Neural progenitor cell (in vitro differentiated cells): ENCODE measurements around the gene ZFAND2B. TPM values are rescaled to one million over a fixed set of nuclear protein-coding genes. Genes with fewer than 3 reads are reported as not detected.

Experiments
- DNase-seq: peaks from one replicate; pipeline ENCODE4 v3.0.0-alpha.2; 2016; ENCODE audit warnings: low spot score
- H2AFZ ChIP-seq: fragments of 200-600 bp; sonication (generic); replicated peaks from 2 replicates; pipeline ENCODE4 v1.6.1; 2016; ENCODE audit warnings: antibody characterized with exemption
- H3F3A ChIP-seq: fragments of 200-600 bp; sonication (generic); 2 replicates; pipeline ENCODE4 v1.6.1; 2016; ENCODE audit warnings: antibody characterized with exemption, low read depth
- H3K27ac ChIP-seq: fragments of 200-600 bp; sonication (generic); 2 replicates; pipeline ENCODE4 v1.5.1; 2016; ENCODE audit warnings: mild to moderate bottlenecking
- H3K27me3 ChIP-seq: fragments of 200-600 bp; sonication (generic); 2 replicates; pipeline ENCODE4 v1.6.1; 2016; ENCODE audit warnings: mild to moderate bottlenecking, moderate library complexity
- H3K36me3 ChIP-seq: fragments of 200-600 bp; sonication (generic); 2 replicates; pipeline ENCODE4 v1.5.1; 2016
- H3K4me1 ChIP-seq: fragments of 200-600 bp; sonication (generic); 2 replicates; pipeline ENCODE4 v1.6.1; 2016; ENCODE audit warnings: mixed run types
- H3K4me2 ChIP-seq: fragments of 200-600 bp; sonication (generic); 2 replicates; pipeline ENCODE4 v1.6.1; 2016
- H3K4me3 ChIP-seq: fragments of 200-600 bp; sonication (generic); 2 replicates; pipeline ENCODE4 v1.5.1; 2016
- H3K79me2 ChIP-seq: fragments of 200-600 bp; sonication (generic); 2 replicates; pipeline ENCODE4 v1.6.1; 2016; ENCODE audit warnings: low read depth
- H3K9ac ChIP-seq: fragments of 200-600 bp; sonication (generic); 2 replicates; pipeline ENCODE4 v1.6.1; 2016
- H3K9me3 ChIP-seq: fragments of 200-600 bp; sonication (generic); 2 replicates; pipeline ENCODE4 v1.5.1; 2016; ENCODE audit warnings: low read depth
- H4K20me1 ChIP-seq: fragments of 200-600 bp; sonication (generic); 2 replicates; pipeline ENCODE4 v1.6.1; 2016; ENCODE audit warnings: low read depth
- H3K27ac Mint-ChIP-seq: 3 replicates; pipeline ENCODE4 v1.8.0; 2021; ENCODE audit warnings: mixed read lengths
- H3K27me3 Mint-ChIP-seq: 2 replicates; pipeline ENCODE4 v1.8.0; 2022; ENCODE audit warnings: low read depth, mild to moderate bottlenecking, inconsistent platforms, moderate library complexity, mixed read lengths; ENCODE audit not compliant: insufficient read depth
- H3K36me3 Mint-ChIP-seq: 3 replicates; pipeline ENCODE4 v1.8.0; 2021; ENCODE audit warnings: mixed read lengths
- H3K4me1 Mint-ChIP-seq: 3 replicates; pipeline ENCODE4 v1.8.0; 2021; ENCODE audit warnings: mixed read lengths
- H3K4me3 Mint-ChIP-seq: 3 replicates; pipeline ENCODE4 v1.8.0; 2021; ENCODE audit warnings: mild to moderate bottlenecking, moderate library complexity, mixed read lengths
- H3K9me3 Mint-ChIP-seq: 3 replicates; pipeline ENCODE4 v1.8.0; 2020; ENCODE audit warnings: mixed read lengths
- EZH2 ChIP-seq: fragments of 200-600 bp; sonication (generic); IDR thresholded peaks from 2 replicates; pipeline ENCODE4 v1.6.1; 2017; ENCODE audit warnings: antibody characterized with exemption, mild to moderate bottlenecking, moderate library complexity
- EZH2phosphoT487 ChIP-seq: fragments of 200-600 bp; sonication (generic); IDR thresholded peaks from 2 replicates; pipeline ENCODE4 v1.6.1; 2017; ENCODE audit warnings: antibody characterized with exemption
- total RNA-seq: library from RNA; depleted of rRNA; stranded (reverse); fragments of >200 nt; gene quantifications from 2 replicates; pipeline ENCODE4 v1.2.3, GENCODE V29; 2015; ENCODE audit warnings: low replicate concordance
- TF ChIP-seq, protein P1 (sequence below): fragments of 200-600 bp; sonication (generic); IDR thresholded peaks from 2 replicates; pipeline ENCODE4 v1.5.1; 2017; ENCODE audit warnings: antibody characterized with exemption, mild to moderate bottlenecking

ZFAND2B gene
- total RNA-seq, 1 donor from 2014 or later, result 13.6 TPM

DNA sequence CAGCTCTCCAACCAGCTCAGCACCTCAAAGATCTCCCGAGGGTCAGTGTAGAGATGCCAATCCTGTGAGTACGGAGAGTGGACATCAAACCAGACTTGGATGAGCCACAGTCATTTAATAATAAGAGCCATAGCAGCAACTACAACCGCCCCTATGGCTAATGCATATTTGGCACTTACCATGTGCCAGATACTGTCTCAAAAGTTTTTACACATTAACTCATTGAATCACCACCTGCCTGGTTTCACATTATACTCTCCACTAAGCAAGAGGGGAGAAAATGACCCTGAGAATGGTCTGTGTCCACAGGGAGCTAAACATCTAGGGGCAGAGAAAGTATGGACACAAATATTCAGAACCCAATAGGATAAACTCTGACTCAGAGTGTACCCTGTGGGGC, 32.4 kb upstream of the ZFAND2B start:
- Histone ChIP-seq H2AFZ (no peak overlapping the region), H4K20me1 (peaks cover 19% of the 10 kb centered on the region), H3K4me3 (no peak overlapping the region), H3K36me3 (no peaks in the 10 kb centered on the region), H3F3A (peaks cover 34% of the 10 kb centered on the region), H3K27ac (no peak overlapping the region), H3K9me3 (no peaks in the 10 kb centered on the region), H3K79me2 (peaks cover 17% of the 10 kb centered on the region), H3K4me2 (no peak overlapping the region), H3K4me1 (peaks cover 12% of the 10 kb centered on the region), H3K27me3 (no peaks in the 10 kb centered on the region), H3K9ac (no peak overlapping the region)
- Mint-ChIP-seq H3K27ac (no peak overlapping the region), H3K9me3 (no peaks in the 10 kb centered on the region), H3K36me3 (peaks cover 5% of the 10 kb centered on the region), H3K4me3 (peak overlapping the region; percentile 28), H3K27me3 (peaks cover 4% of the 10 kb centered on the region), H3K4me1 (peaks cover 14% of the 10 kb centered on the region)
- no peak for DNase-seq
- TF ChIP-seq EZH2, result no peak
- TF ChIP-seq, protein P1, sequence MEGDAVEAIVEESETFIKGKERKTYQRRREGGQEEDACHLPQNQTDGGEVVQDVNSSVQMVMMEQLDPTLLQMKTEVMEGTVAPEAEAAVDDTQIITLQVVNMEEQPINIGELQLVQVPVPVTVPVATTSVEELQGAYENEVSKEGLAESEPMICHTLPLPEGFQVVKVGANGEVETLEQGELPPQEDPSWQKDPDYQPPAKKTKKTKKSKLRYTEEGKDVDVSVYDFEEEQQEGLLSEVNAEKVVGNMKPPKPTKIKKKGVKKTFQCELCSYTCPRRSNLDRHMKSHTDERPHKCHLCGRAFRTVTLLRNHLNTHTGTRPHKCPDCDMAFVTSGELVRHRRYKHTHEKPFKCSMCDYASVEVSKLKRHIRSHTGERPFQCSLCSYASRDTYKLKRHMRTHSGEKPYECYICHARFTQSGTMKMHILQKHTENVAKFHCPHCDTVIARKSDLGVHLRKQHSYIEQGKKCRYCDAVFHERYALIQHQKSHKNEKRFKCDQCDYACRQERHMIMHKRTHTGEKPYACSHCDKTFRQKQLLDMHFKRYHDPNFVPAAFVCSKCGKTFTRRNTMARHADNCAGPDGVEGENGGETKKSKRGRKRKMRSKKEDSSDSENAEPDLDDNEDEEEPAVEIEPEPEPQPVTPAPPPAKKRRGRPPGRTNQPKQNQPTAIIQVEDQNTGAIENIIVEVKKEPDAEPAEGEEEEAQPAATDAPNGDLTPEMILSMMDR, result no peak
- no peak for TF ChIP-seq EZH2phosphoT487

DNA sequence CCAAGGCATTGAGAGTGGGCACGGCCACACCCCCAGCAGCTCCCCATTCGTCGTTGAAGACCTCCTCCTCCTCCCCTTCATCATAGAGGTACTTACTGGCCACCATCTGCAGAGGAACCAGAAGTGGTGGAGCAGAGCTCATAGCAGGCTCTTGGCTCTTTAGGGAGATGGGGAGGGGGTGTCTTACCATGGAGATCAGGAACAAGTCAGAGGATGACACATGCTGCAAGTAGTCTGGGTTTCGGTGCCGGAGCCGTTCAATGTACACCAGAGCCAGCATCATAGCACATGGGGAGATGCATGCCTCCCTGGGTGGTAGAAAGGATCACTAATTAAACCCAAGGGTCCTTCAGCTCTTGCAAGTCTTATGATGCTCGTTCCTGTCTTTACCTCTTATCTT, 31.8 kb upstream of the ZFAND2B start:
- Histone ChIP-seq H3K4me3 (no peak overlapping the region), H3K4me1 (peaks cover 14% of the 10 kb centered on the region), H4K20me1 (peaks cover 22% of the 10 kb centered on the region), H3F3A (peaks cover 34% of the 10 kb centered on the region), H3K36me3 (no peaks in the 10 kb centered on the region), H3K9me3 (no peaks in the 10 kb centered on the region), H3K27ac (no peak overlapping the region), H3K4me2 (no peak overlapping the region), H3K9ac (no peak overlapping the region), H3K79me2 (peaks cover 24% of the 10 kb centered on the region), H2AFZ (no peak overlapping the region), H3K27me3 (no peaks in the 10 kb centered on the region)
- H3K9me3 Mint-ChIP-seq, result no peaks in the 10 kb centered on the region
- peak overlapping the region; percentile 46 for H3K4me3 Mint-ChIP-seq
- H3K4me1 Mint-ChIP-seq, result peaks cover 19% of the 10 kb centered on the region
- H3K27ac Mint-ChIP-seq, result no peak overlapping the region
- H3K36me3 Mint-ChIP-seq, result peaks cover 6% of the 10 kb centered on the region
- DNase-seq, result no peak
- peaks cover 4% of the 10 kb centered on the region for H3K27me3 Mint-ChIP-seq
- TF ChIP-seq, protein P1, result no peak
- TF ChIP-seq EZH2phosphoT487 (no peak), EZH2 (no peak)

DNA sequence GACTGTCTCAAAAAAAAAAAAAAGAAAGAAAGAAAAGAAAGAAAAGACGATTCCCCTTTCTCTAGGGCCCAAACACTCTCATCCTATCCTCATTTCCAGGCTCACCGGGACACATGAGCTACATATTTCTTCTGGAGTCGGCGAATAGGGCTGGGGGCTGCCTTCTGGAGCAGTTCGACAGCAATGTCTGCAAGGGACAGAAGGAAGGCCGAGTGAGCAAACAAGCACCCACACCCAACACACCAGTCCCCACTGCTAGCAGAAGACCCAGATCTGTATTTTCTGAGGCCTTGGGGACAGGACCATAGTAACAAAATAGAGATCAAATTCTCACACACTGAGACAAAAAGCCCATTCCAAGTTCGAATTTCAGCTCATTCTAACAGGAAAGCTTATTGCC, 31.1 kb upstream of the ZFAND2B start:
- peaks cover 5% of the 10 kb centered on the region for H3K27me3 Mint-ChIP-seq
- peaks cover 22% of the 10 kb centered on the region for H3K4me1 Mint-ChIP-seq
- Histone ChIP-seq H3K9me3 (no peaks in the 10 kb centered on the region), H3K27me3 (no peaks in the 10 kb centered on the region), H3K27ac (no peak overlapping the region), H3K4me1 (peaks cover 14% of the 10 kb centered on the region), H3K4me2 (peak overlapping the region; percentile 90), H3K4me3 (peak overlapping the region; percentile 66), H4K20me1 (peaks cover 24% of the 10 kb centered on the region), H3K79me2 (peaks cover 24% of the 10 kb centered on the region), H3F3A (peaks cover 34% of the 10 kb centered on the region), H3K9ac (no peak overlapping the region), H2AFZ (no peak overlapping the region), H3K36me3 (no peaks in the 10 kb centered on the region)
- H3K9me3 Mint-ChIP-seq, result no peaks in the 10 kb centered on the region
- no peak for DNase-seq
- H3K27ac Mint-ChIP-seq, result no peak overlapping the region
- TF ChIP-seq, protein P1, result no peak
- no peak for TF ChIP-seq EZH2
- TF ChIP-seq EZH2phosphoT487, result no peak
- peaks cover 7% of the 10 kb centered on the region for H3K36me3 Mint-ChIP-seq
- H3K4me3 Mint-ChIP-seq, result peak overlapping the region; percentile 97
